ENCODE results near the gene SLC16A8.

DNA sequence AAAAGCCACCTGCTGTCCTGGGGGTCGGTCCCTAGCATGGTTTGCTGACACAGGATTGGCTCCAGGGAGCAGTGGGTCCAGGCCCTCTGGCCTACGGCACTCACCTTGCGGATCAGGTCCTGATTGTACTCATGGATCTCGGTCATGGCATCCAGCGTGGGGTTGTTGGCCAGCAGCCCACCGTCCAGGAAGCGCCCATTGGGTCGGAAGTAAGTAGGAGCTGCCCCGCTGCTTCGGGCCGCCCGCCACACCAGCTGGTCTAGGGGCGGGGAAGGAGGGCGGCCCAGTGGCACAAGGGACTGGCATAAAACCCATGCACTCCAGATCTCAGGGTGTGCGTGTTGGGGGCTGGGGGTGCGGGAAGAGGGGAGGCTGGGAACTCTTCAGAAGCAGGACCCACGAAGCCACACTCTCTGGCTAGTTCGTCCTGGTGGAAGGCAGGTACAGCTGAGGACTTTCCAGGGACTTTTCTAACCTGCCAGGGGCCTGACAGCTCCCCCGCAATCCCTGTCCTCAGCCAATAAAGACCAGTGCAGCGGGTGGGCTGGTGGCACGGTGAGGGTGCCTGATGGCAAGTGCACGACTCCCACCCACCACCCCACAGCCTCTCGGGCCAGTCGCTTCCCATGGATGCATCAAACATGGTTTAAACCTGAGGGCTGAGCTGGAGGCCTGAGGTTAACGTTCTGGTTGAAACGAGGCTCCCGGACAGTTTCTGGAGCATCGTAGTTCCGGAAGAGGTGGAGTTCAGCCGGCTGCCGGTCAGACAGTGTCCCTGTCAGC is 31.6 kb upstream of the SLC16A8 start:
- TF ChIP-seq CTCF (IDR thresholded peaks at IDR 0.05): no peak
- no peak for TF ChIP-seq EP300 (IDR thresholded peaks at IDR 0.05; ENCODE audit: low read depth)
- TF ChIP-seq POLR2A (IDR thresholded peaks at IDR 0.05): no peak
- no peak for TF ChIP-seq POLR2AphosphoS5 (IDR thresholded peaks at IDR 0.05)
